ENCODE measurements around the gene MAST3. TPM values are rescaled to one million over a fixed set of nuclear protein-coding genes. Genes with fewer than 3 reads are reported as not detected.
"Not testable (repeated sequence)": the region's sequence is repeated elsewhere in the genome, so short reads cannot be mapped to it uniquely, and the experiment has no call there.

Gene MAST3
- polyA plus RNA-seq, 1 donor from 2014 or later = 2.3 TPM

- H3K9ac ChIP-seq (ENCODE audit: low read length) = no peak overlapping the region
- H3K79me2 ChIP-seq (replicated peaks; ENCODE audit: insufficient read depth, low read length) = no peaks in the 10 kb centered on the region
- no peaks in the 10 kb centered on the region for H4K20me1 ChIP-seq (ENCODE audit: insufficient read depth)
- H3K36me3 ChIP-seq (ENCODE audit: insufficient read depth, low read length) = no peaks in the 10 kb centered on the region
- no peak overlapping the region for H2AFZ ChIP-seq (ENCODE audit: low read depth, low read length)
- TF ChIP-seq EP300 (conservative IDR thresholded peaks at IDR 0.05; ENCODE audit: poor library complexity, severe bottlenecking) = no peak
- TF ChIP-seq RAD21 (conservative IDR thresholded peaks at IDR 0.05) = no peak
- no peaks in the 10 kb centered on the region for H3F3A ChIP-seq (ENCODE audit: insufficient read depth, low read length, poor library complexity, severe bottlenecking)
- no peak overlapping the region for H3K4me2 ChIP-seq (ENCODE audit: low read length)
- H3K27ac ChIP-seq (ENCODE audit: low read length) = no peak overlapping the region
- H3K4me3 ChIP-seq (ENCODE audit: low read length) = no peak overlapping the region
- H3K9me2 ChIP-seq (ENCODE audit: insufficient read depth, low read length) = no peaks in the 10 kb centered on the region
- no peaks in the 10 kb centered on the region for H3K9me3 ChIP-seq (ENCODE audit: low read length)
- H3K27me3 ChIP-seq (ENCODE audit: insufficient read depth, low read depth, low read length) = peaks cover 18% of the 10 kb centered on the region
Observed at GRCh38 chr19:18102916-18103542, 5.5 kb downstream of the MAST3 start.

- H3K27ac ChIP-seq (ENCODE audit: low read length) = peak overlapping the region; percentile 41
Observed at GRCh38 chr19:18104793-18105131, 7.2 kb downstream of the MAST3 start.

GRCh38 chr19:18105259-18105658, 7.7 kb downstream of the MAST3 start:
- peaks cover 15% of the 10 kb centered on the region for H3K27me3 ChIP-seq (ENCODE audit: insufficient read depth, low read depth, low read length)
- H3K36me3 ChIP-seq (ENCODE audit: insufficient read depth, low read length); H3K9me2 ChIP-seq (ENCODE audit: insufficient read depth, low read length); H3K27ac ChIP-seq (ENCODE audit: low read length); H3K4me2 ChIP-seq (ENCODE audit: low read length); H3K79me2 ChIP-seq (replicated peaks; ENCODE audit: insufficient read depth, low read length); H3K4me3 ChIP-seq (ENCODE audit: low read length); H4K20me1 ChIP-seq (ENCODE audit: insufficient read depth); H3F3A ChIP-seq (ENCODE audit: insufficient read depth, low read length, poor library complexity, severe bottlenecking); H2AFZ ChIP-seq (ENCODE audit: low read depth, low read length); H3K9ac ChIP-seq (ENCODE audit: low read length); H3K9me3 ChIP-seq (ENCODE audit: low read length): not testable (repeated sequence)

More at GRCh38 chr19:18104793-18105131, 7.2 kb downstream of the MAST3 start:
- Histone ChIP-seq H3K27me3 (ENCODE audit: insufficient read depth, low read depth, low read length) (peaks cover 13% of the 10 kb centered on the region), H4K20me1 (ENCODE audit: insufficient read depth) (no peaks in the 10 kb centered on the region), H3F3A (ENCODE audit: insufficient read depth, low read length, poor library complexity, severe bottlenecking) (no peaks in the 10 kb centered on the region), H3K9me3 (ENCODE audit: low read length) (no peaks in the 10 kb centered on the region), H3K9ac (ENCODE audit: low read length) (peak overlapping the region; percentile 43), H3K4me3 (ENCODE audit: low read length) (peak overlapping the region; percentile 59), H3K36me3 (ENCODE audit: insufficient read depth, low read length) (no peaks in the 10 kb centered on the region), H3K79me2 (replicated peaks; ENCODE audit: insufficient read depth, low read length) (no peaks in the 10 kb centered on the region), H2AFZ (ENCODE audit: low read depth, low read length) (peak overlapping the region; percentile 25), H3K4me2 (ENCODE audit: low read length) (peak overlapping the region; percentile 16), H3K9me2 (ENCODE audit: insufficient read depth, low read length) (no peaks in the 10 kb centered on the region)
- TF ChIP-seq EP300 (conservative IDR thresholded peaks at IDR 0.05; ENCODE audit: poor library complexity, severe bottlenecking) (no peak), TAF1 (IDR thresholded peaks at IDR 0.05; ENCODE audit: low read depth) (no peak), CTCF (IDR thresholded peaks at IDR 0.05; ENCODE audit: poor library complexity, severe bottlenecking) (no peak), POLR2AphosphoS5 (IDR thresholded peaks at IDR 0.05) (no peak), RAD21 (conservative IDR thresholded peaks at IDR 0.05) (no peak), MXI1 (conservative IDR thresholded peaks at IDR 0.05; ENCODE audit: poor library complexity, severe bottlenecking) (no peak), EZH2 (IDR thresholded peaks at IDR 0.05; ENCODE audit: borderline replicate concordance, insufficient read depth, low read length, poor library complexity, severe bottlenecking) (no peak), SMC3 (conservative IDR thresholded peaks at IDR 0.05; ENCODE audit: poor library complexity) (no peak)
- TF ChIP-seq, protein P1, sequence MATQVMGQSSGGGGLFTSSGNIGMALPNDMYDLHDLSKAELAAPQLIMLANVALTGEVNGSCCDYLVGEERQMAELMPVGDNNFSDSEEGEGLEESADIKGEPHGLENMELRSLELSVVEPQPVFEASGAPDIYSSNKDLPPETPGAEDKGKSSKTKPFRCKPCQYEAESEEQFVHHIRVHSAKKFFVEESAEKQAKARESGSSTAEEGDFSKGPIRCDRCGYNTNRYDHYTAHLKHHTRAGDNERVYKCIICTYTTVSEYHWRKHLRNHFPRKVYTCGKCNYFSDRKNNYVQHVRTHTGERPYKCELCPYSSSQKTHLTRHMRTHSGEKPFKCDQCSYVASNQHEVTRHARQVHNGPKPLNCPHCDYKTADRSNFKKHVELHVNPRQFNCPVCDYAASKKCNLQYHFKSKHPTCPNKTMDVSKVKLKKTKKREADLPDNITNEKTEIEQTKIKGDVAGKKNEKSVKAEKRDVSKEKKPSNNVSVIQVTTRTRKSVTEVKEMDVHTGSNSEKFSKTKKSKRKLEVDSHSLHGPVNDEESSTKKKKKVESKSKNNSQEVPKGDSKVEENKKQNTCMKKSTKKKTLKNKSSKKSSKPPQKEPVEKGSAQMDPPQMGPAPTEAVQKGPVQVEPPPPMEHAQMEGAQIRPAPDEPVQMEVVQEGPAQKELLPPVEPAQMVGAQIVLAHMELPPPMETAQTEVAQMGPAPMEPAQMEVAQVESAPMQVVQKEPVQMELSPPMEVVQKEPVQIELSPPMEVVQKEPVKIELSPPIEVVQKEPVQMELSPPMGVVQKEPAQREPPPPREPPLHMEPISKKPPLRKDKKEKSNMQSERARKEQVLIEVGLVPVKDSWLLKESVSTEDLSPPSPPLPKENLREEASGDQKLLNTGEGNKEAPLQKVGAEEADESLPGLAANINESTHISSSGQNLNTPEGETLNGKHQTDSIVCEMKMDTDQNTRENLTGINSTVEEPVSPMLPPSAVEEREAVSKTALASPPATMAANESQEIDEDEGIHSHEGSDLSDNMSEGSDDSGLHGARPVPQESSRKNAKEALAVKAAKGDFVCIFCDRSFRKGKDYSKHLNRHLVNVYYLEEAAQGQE (IDR thresholded peaks at IDR 0.05; ENCODE audit: borderline replicate concordance) = no peak
